ENCODE results near the gene IFNA5.

Gene IFNA5

GRCh38 chr9:21317956-21318923, 13.1 kb upstream of the IFNA5 start:
- TF ChIP-seq CTCF (conservative IDR thresholded peaks at IDR 0.05; ENCODE audit: control insufficient read depth, insufficient read depth, low read depth, low read length): peak; percentile 75
- DNase-seq (ENCODE audit: low read depth): peak; percentile 55
- no peak overlapping the region for H3K4me3 ChIP-seq (ENCODE audit: control insufficient read depth, low read depth, low read length)

GRCh38 chr9:21316860-21317259, 11.7 kb upstream of the IFNA5 start:
- TF ChIP-seq CTCF (conservative IDR thresholded peaks at IDR 0.05; ENCODE audit: control insufficient read depth, insufficient read depth, low read depth, low read length): no peak
- no peak for DNase-seq (ENCODE audit: low read depth)
- H3K4me3 ChIP-seq (ENCODE audit: control insufficient read depth, low read depth, low read length): no peak overlapping the region

- no peak for DNase-seq (ENCODE audit: low read depth)
- H3K4me3 ChIP-seq (ENCODE audit: control insufficient read depth, low read depth, low read length): no peak overlapping the region
- TF ChIP-seq CTCF (conservative IDR thresholded peaks at IDR 0.05; ENCODE audit: control insufficient read depth, insufficient read depth, low read depth, low read length): no peak
Measured at GRCh38 chr9:21316032-21316842, 11.1 kb upstream of the IFNA5 start.

GRCh38 chr9:21314152-21314551, 9.0 kb upstream of the IFNA5 start:
- H3K4me3 ChIP-seq (ENCODE audit: control insufficient read depth, low read depth, low read length): no peak overlapping the region
- TF ChIP-seq CTCF (conservative IDR thresholded peaks at IDR 0.05; ENCODE audit: control insufficient read depth, insufficient read depth, low read depth, low read length): no peak
- no peak for DNase-seq (ENCODE audit: low read depth)

GRCh38 chr9:21311889-21312288, 6.8 kb upstream of the IFNA5 start:
- TF ChIP-seq CTCF (conservative IDR thresholded peaks at IDR 0.05; ENCODE audit: control insufficient read depth, insufficient read depth, low read depth, low read length): no peak
- DNase-seq (ENCODE audit: low read depth): no peak
- no peak overlapping the region for H3K4me3 ChIP-seq (ENCODE audit: control insufficient read depth, low read depth, low read length)

- no peak for DNase-seq (ENCODE audit: low read depth)
- no peak overlapping the region for H3K4me3 ChIP-seq (ENCODE audit: control insufficient read depth, low read depth, low read length)
Measured at GRCh38 chr9:21295992-21296391, 9.1 kb downstream of the IFNA5 start.

More at GRCh38 chr9:21295992-21296391, 9.1 kb downstream of the IFNA5 start:
- TF ChIP-seq CTCF (conservative IDR thresholded peaks at IDR 0.05; ENCODE audit: control insufficient read depth, insufficient read depth, low read depth, low read length): no peak
